Suppressor macrophage (primary cell): ENCODE data around the gene BABAM1.
"Not testable (repeated sequence)": the region's sequence is repeated elsewhere in the genome, so short reads cannot be mapped to it uniquely, and the experiment has no call there.

ENCODE experiments used
- DNase-seq, 4 experiments: peaks; one replicate each; pipeline ENCODE4 v3.0.0-alpha.2; 2020 to 2022

The BABAM1 gene

GRCh38 chr19:17243830-17244617 is 23.2 kb upstream of the BABAM1 start:
- DNase-seq, result no peak

- DNase-seq, result peak in 3 of 4 experiments; percentile 35 to 74 (median 62)
Measured at GRCh38 chr19:17244618-17245534, 22.4 kb upstream of the BABAM1 start.

GRCh38 chr19:17245535-17245984 is 21.7 kb upstream of the BABAM1 start, which contains the start of gene NR2F6:
Gene NR2F6, minus strand, starts transcription at chr19:17245919. Its CDS starts 699 bp downstream, at chr19:17245220.
- no peak for DNase-seq

GRCh38 chr19:17246681-17247425 is 20.4 kb upstream of the BABAM1 start:
- DNase-seq, result peak; percentile 51 to 77 (median 70)

- DNase-seq, result no peak
Measured at GRCh38 chr19:17248011-17248776, 19.0 kb upstream of the BABAM1 start.

- no peak for DNase-seq
Measured at GRCh38 chr19:17249887-17250548, 17.2 kb upstream of the BABAM1 start.

GRCh38 chr19:17254636-17255035 is 12.6 kb upstream of the BABAM1 start:
- DNase-seq, result no peak

- DNase-seq, result no peak
Measured at GRCh38 chr19:17255150-17255621, 12.1 kb upstream of the BABAM1 start.

GRCh38 chr19:17256130-17256529 is 11.1 kb upstream of the BABAM1 start:
- no peak for DNase-seq

- DNase-seq, result no peak
Measured at GRCh38 chr19:17259118-17259780, 8.0 kb upstream of the BABAM1 start.

- DNase-seq, result no peak
Measured at GRCh38 chr19:17259934-17260333, 7.3 kb upstream of the BABAM1 start.

- DNase-seq, result peak; percentile 82 to 93 (median 88)
Measured at GRCh38 chr19:17260842-17261325, 6.4 kb upstream of the BABAM1 start.

- DNase-seq, result no peak
Measured at GRCh38 chr19:17262557-17262956, 4.7 kb upstream of the BABAM1 start.

- DNase-seq, result no peak
Measured at GRCh38 chr19:17263712-17264640, 3.3 kb upstream of the BABAM1 start.

GRCh38 chr19:17264641-17264979 is 2.6 kb upstream of the BABAM1 start, which contains the start of gene USHBP1:
Gene USHBP1, minus strand, starts transcription at chr19:17264745. Its CDS starts 446 bp downstream, at chr19:17264299.
- DNase-seq, result no peak

- no peak for DNase-seq
Measured at GRCh38 chr19:17266026-17266425, 1.2 kb upstream of the BABAM1 start.

- DNase-seq, result peak in 2 of 4 experiments; percentile 26 to 39
Measured at GRCh38 chr19:17266589-17266974, 661 bp upstream of the BABAM1 start.

GRCh38 chr19:17268754-17269153 is 1.5 kb downstream of the BABAM1 start:
- DNase-seq, result no peak

GRCh38 chr19:17274892-17275291 is 7.6 kb downstream of the BABAM1 start:
- not testable (repeated sequence) for DNase-seq
